Anterior cingulate cortex (tissue), 58 donors: ENCODE data around the gene DOCK4.
A peak's percentile ranks its signal among the peaks of the same experiment; 100 is the strongest.

Experiments
- DNase-seq, 58 donors: peaks; one replicate each; lab custom pipeline; 2025; lab: John Stamatoyannopoulos, UW

Gene DOCK4

GRCh38 chr7:112162784-112163506 is 43.3 kb downstream of the DOCK4 start:
- DNase-seq, result peak in 1 of 58 donors; percentile 15

- peak in 53 of 58 donors; percentile 22 to 90 (median 68) for DNase-seq
These were observed 43.9 kb downstream of the DOCK4 start for GRCh38 chr7:112162142-112162766.

- DNase-seq, result no peak
These were observed 44.7 kb downstream of the DOCK4 start for GRCh38 chr7:112161253-112162141.

DNA sequence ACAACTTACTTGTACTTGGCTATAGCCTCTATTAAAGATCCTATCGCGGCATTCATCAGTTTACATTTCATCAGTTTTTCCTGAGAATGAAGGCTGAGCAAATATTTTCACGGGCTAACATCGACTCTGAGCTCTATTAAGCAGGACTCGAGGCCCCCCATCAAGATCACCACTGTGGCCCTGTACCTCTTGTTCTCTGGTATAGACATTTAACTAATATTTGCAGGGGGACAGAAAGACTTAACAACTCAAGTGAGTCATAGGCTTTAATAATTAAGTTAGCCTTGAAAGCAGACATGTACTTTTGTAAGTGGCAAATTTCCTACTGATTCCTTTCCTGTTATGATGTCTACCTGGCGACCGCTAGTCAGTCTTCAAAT is 45.4 kb downstream of the DOCK4 start:
- DNase-seq, result no peak

DNA sequence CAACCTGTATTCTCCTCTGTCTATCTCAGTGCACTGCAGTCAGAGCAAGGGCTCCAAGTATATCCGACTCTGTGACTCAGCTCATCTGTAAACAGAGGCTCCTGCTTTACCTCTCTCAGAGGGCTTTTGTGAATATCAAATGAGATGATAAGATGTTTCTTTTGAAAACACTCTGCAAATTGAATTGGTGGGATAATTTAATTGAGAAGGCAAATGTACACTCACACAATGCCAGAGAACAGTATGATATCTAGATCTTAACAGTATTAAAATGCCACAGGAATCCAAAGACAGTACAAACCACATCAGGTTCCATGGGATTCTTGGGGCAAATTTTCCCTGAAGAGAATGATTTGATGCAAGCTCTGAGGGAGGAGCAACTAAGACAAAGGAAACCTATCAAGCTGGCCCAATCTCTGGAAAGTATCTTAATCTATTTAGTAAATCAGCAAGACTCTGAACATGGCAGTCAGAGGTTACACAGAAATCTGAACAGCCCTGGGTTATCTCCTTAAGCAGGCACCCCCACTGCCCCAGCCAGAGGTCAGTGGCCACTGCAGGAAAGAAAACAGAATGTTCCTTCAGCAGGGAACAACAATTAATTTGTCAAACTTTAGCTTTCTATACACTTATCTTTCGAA is 45.9 kb downstream of the DOCK4 start:
- no peak for DNase-seq

GRCh38 chr7:112159351-112159750 is 46.8 kb downstream of the DOCK4 start:
- DNase-seq, result no peak

- DNase-seq, result no peak
These were observed 49.1 kb downstream of the DOCK4 start for GRCh38 chr7:112157072-112157471.

DNA sequence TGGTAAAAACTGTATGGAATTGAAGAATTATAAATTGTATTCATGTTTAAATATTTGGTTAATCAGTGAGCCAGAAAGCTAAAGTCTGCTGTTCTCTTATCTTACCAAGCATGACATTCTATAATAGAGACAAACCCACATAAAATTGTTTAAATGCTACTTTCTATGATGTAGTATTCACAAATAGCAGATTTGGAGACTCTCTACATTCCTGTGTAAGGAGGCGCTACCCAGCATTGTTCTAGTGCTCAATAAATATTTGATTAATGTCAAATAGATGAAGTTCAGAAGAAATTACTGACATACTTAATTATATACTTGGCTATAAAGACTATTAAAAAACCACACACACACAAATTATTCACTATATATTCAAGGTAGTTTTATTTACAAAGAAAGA is 49.8 kb downstream of the DOCK4 start:
- DNase-seq, result no peak

- DNase-seq, result no peak
These were observed 51.5 kb downstream of the DOCK4 start for GRCh38 chr7:112154690-112155089.

- DNase-seq, result no peak
These were observed 54.0 kb downstream of the DOCK4 start for GRCh38 chr7:112152186-112152585.

GRCh38 chr7:112150823-112151641 is 55.2 kb downstream of the DOCK4 start:
- no peak for DNase-seq

DNA sequence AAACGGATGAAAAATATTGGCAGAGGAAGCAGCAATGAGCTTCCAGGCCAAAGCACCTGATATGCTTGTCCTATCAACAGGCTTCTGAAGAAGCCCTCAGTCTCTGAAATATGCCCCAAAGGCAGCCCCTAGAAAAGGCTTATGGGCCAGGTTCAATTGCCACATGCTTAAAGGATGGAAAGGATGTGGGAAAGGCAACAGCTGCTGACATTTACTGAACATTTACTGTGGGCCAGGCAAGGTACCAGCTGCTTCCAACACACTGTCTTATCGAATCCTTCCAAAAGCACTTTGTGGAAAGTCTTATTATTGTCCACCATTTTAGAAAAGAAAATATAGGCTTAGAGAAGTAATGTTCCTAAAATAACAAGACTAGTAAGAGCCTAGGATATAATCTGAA is 56.5 kb downstream of the DOCK4 start:
- no peak for DNase-seq

DNA sequence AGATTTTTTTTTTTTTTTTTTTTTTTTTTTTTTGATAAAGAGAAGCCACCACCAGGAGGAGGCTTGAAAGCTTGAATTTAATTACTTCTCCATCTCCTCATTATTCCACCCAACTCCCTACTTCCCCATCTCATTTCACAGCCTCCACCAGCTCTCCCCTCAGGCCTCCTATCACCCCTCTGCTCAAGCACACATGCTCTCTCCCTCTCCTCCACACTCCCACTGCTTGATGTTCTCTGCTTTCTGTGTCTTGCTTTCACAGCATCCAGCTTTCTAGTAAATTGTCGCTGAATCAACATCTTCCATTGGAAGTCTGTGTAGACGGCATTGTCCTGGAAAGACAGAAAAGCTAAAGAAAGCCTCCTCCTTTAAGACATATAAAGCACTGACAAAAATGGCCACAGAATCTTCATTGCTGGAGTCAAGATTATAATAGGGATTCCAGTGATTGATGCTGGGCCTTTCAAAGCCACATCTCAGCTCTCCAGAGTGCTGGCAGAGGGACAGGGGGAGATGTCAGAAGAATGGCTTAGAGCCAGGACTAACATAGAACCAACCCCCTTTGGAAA is 58.3 kb downstream of the DOCK4 start:
- peak in 2 of 58 donors; percentile 13 to 28 for DNase-seq

GRCh38 chr7:112145206-112145605 is 61.0 kb downstream of the DOCK4 start:
- no peak for DNase-seq

DNA sequence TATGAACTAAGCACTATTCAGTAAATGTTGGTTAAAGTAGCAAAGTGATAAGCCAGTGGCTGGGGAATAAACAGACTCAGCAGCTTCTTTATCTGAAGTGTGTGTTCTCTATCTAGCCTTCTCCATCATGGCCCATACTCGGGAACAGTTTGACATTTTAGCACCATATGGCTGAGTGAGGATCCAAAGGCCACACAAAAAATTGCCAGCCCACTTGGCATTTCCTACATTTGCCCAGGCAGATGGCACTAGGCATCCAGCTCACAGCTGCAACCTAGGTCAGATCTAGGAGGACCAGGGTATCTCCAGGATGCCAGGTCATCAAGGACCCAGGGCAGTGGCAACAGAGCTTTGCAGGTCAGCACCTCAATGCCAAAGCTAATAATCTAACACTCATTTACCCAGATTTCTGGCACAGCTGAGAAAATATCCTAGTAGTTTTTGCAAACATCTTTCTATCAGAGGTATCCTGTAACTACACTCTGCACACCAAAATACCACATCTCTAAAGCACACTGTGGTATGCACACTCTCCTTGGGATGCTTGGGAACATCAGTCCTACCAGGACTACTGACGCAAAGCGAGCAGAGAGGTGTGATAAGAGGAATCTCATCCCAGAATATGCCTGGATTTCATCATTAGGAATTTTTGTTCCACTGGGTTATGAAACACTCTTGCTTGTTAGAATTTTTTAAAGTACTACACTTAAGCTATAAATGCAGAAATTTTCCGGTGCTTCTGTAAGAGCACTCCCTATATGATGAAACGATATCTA is 61.7 kb downstream of the DOCK4 start:
- peak in 1 of 58 donors; percentile 11 for DNase-seq

DNA sequence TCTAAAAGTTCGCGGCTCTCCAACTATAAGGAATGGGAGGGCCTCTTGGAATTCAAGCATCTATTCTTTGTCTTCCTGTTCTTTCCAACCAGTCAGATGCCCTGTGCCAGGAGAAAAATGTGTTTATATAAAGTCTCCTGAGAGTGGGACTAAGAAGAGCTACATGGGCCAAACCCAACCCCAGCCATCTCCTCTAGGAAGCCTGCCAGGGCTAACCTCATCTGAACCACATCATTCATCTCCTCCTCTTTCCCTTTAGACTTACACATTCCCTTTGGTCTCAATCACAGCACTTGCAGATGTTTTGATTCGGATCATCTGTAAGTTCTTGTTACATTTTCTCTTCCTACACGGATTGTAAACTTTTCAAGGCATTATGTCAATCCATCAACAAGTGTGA is 62.6 kb downstream of the DOCK4 start:
- no peak for DNase-seq

- no peak for DNase-seq
These were observed 63.1 kb downstream of the DOCK4 start for GRCh38 chr7:112143136-112143535.

- DNase-seq, result peak in 1 of 58 donors; percentile 18
These were observed 65.6 kb downstream of the DOCK4 start for GRCh38 chr7:112140600-112140999.

DNA sequence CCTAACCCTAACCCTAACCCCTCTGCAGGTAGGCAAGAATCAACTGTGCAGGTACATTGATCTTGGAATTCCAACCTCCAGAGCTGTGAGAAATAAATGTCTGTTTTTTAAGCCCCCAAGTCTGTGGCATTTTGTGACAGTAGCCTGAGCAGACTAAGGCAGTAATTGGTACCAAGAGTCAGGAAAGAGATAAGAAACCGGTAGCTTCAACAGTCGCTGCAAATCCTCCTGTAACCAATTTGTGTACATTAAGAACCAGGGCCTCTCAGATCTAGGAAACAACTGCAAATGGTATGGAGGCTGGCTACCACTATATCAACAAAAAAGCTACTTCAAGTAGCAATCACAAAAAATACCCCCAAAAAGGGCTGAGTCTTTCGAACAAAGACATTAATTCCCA is 67.3 kb downstream of the DOCK4 start:
- no peak for DNase-seq
